CD4-positive, alpha-beta T cell treated with Interleukin-10 for 1 hour (primary cell): Measurements from ENCODE around the gene AKT1.
A peak's percentile ranks its signal among the peaks of the same experiment; 100 is the strongest.

ENCODE experiments used
- DNase-seq: peaks from one replicate; pipeline ENCODE4 v3.0.0-alpha.2; 2020

Gene AKT1

DNA sequence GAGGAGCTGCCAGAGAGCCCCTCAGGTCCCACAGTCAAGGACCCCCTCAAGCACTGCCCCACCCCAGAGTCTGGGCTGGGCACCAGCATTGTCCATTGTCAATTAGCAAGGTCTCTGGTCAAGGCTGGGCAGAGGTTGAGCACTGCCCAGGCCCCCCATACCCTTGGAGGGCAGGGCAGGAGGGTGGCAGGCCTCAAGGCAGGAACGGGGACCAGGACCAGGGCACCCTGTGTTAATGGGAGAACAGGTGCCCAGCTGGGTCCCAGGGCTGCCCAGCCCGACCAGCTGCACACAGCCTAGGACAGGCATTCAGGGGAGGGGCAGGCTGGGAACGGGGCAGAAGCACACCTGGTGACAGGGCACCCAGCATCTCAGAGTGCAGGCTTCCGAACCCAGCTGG, 24.2 kb downstream of the AKT1 start:
- DNase-seq, result no peak

DNA sequence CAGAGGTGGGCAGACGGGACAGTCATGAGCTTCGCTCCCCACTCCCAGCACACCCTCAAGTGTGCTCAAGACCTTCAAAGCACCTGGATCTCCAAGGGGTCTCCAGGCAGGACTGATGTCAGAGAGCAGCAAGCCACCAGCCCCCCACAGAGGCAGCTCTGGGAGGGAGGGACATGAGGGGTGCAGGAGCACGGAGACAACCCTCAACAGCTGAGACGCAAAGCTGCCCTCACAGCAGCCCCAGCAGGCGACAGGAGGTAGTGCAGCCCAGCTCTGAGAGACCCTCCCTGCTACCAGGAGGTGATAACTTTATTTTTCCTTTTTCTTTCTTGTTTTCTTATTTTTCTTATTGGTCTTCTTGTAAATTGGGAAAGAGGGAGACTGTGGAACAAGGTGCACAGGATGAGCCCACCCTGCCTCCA, 24.7 kb downstream of the AKT1 start:
- peak; percentile 29 for DNase-seq

DNA sequence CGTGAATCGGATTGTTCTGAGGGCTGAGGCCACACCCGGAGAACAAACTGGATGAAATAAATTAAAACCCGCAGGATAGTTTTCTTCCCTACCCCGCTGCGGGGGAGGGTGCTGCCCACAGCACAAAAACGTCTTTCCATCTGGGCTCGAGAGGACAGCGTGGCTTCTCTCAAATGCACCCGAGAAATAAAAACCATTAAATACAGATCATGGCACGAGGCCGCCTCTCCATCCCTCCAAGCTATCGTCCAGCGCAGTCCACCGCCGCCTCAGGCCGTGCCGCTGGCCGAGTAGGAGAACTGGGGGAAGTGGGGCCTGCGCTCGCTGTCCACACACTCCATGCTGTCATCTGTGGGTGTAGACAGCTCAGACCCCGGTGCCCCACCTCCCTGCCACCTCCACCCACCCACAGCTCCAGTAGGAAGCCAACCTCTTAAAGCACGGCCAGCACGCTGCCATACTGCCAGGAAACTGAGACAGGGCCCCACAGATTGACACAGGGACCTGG, 25.4 kb downstream of the AKT1 start:
- no peak for DNase-seq

GRCh38 chr14:104769324-104770071, 26.1 kb downstream of the AKT1 start:
- no peak for DNase-seq

DNA sequence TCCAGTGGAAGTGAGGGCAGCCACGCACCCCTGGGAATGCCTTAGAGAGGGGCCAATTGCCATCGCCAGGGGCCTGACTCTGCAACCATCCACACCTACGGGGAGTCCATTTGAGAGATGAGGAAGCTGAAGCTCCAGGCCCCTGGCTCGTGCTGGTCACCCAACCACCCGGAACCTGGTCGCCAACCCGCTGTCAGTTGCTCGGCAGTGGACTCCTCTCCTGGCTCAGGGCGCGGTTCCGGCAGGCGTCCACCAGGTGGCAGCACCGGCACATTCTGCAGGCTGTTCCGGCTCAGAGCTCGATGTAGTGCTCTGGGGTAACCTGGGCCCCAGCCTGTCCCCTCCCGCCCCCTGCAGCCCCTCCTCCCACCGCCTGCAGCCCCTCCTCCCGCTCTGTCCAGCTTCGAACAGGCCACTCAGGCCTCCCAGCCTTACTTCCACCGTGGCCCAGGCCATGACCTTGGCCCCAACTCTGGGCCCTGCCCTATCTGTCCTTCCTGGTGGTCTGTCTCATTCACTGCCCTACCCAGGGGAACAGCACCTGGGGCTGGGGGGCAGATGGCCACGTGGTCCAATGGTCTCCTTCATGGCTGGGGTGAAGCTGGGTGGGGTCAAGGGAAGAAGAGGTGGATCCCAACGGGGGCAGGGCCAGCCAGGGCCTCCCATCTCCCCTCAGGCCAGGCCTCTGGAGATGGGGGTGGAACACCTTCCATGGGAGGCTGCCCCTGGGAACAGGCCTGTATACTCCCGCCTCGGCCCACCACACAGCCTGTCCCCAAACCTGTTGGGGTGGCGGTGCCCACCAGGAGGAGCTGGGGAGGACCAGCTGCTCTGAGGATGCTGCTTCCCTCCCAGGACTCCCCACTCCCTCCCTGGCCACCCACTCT, 26.9 kb downstream of the AKT1 start:
- DNase-seq, result peak; percentile 92

- no peak for DNase-seq
Measured at GRCh38 chr14:104767634-104767918, 28.0 kb downstream of the AKT1 start.

DNA sequence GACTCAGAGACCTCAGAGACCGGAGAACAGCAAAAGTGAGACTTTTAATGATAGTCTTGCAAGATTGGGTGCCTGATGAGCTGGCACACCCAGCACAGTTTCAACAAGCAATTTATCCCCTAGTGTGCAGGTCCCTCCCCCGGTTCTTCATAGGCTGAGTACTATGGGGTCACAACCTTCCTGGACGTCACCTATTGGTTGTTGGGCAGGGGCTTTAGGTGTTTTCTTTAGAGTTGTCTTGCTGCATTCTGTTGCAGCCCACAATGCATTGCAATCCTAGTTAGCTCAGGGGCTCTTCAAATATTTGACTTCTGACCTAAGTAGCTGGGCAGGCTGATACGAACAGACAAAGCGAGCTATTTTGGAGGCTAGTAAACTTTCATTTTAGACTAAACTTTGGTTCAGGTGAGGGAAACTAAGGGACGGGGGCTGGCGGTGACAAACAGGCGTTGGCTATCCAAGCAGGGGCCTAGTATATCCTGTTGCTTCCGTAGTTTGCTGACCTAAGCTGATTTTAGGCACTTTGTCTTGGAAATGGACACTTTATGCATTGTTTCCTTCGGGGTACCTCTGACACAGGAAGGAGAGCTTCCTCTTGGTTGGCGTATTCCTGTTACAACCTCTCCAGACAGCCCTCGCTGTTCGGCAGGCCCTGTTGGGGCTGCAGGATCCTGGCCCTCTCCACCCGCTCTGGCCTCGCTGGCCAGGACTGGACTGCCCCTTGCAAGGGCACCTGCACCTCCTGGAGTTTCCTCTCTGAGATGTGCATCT, 28.5 kb downstream of the AKT1 start:
- DNase-seq, result no peak

GRCh38 chr14:104766256-104766862, 29.2 kb downstream of the AKT1 start:
- DNase-seq, result no peak

GRCh38 chr14:104765517-104765916, 30.0 kb downstream of the AKT1 start:
- DNase-seq, result no peak

- DNase-seq, result no peak
Measured at GRCh38 chr14:104758981-104759969, 36.3 kb downstream of the AKT1 start.

DNA sequence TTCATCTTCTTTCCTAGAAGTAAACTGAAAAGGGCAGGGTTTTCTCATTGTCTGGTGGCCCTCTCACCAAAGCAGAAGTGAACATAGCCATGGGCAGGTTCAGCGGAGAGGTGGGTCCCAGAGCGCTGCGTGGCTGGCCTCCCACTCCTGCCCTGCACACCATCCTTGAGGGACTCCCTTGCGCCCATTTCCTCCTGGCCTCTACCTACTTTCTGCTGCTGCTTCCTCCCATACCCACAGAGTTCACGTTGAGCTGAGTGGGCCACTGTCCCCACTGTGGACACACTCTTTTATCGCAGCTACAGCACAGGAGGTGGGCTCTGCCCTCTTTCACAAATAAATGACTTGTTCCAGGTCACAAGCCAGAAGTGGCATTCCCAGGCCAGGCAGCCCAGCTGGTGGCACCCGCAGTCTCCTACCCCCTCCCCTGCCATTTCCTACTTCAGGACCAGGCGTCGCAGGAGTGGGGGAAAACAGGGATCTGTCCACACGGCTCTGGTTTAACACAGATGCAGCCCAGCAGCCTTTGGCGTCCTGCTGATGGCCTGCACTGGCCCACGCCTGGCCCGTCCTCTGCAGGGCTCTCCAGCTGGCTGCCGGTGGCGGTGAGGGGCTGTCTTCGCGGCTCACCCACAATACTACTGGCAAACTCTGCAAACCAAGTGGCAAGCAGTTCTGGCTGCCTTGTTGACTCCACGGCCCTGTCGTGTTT, 37.7 kb downstream of the AKT1 start:
- DNase-seq, result no peak

DNA sequence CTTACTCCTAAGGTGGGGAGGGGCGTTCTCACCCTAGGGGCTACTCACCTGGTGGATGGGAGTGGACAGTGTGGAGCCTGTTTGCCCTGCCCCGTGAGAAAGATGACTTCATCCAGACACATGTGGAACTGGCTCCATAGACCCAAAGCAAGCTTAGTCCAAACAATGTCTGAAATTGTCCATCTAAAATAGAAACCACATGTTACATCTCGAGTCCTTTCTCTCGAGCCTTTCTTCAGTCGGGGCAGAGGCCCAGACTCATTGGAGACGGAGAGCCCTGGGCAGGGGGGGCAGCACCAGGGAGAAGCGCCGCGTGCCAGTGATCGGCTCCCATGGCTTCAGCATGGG, 38.3 kb downstream of the AKT1 start:
- no peak for DNase-seq

DNA sequence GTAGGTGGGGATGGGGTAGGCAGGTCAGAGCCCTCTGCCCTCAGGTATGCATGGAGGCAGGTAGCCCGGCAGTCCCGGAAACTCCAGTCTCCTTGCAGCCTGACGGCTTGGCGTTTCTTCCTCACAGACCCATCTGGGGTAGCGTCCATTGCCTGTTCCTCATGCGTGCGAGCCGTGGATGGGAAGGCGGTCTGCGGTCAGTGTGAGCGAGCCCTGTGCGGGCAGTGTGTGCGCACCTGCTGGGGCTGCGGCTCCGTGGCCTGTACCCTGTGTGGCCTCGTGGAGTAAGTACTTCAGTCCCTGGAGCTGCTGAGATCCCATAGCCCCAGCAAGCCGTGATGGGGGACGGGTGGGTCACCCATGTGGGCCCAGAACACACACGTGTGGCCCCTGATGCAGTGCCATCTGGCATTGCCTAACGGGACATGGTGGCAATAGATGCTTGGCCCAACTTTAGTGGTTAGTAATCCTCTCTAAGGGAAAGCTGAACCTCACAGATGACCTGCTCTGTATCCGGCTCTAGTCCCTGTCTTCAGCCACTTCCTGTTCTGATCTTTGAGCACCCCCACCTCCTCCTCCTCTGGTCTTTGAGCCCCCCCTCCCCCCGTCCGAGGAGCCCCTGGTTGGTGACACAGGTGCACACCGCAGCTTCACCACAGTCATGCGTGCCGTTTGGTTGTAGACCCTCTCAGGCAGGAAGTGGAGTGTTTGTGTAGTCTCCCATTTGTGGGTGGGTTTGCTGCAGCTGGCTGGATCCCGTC, 38.9 kb downstream of the AKT1 start:
- DNase-seq, result no peak

- DNase-seq, result no peak
Measured at GRCh38 chr14:104755621-104756020, 39.9 kb downstream of the AKT1 start.

GRCh38 chr14:104754213-104754851, 41.2 kb downstream of the AKT1 start:
- no peak for DNase-seq

- DNase-seq, result no peak
Measured at GRCh38 chr14:104753528-104754212, 41.9 kb downstream of the AKT1 start.

DNA sequence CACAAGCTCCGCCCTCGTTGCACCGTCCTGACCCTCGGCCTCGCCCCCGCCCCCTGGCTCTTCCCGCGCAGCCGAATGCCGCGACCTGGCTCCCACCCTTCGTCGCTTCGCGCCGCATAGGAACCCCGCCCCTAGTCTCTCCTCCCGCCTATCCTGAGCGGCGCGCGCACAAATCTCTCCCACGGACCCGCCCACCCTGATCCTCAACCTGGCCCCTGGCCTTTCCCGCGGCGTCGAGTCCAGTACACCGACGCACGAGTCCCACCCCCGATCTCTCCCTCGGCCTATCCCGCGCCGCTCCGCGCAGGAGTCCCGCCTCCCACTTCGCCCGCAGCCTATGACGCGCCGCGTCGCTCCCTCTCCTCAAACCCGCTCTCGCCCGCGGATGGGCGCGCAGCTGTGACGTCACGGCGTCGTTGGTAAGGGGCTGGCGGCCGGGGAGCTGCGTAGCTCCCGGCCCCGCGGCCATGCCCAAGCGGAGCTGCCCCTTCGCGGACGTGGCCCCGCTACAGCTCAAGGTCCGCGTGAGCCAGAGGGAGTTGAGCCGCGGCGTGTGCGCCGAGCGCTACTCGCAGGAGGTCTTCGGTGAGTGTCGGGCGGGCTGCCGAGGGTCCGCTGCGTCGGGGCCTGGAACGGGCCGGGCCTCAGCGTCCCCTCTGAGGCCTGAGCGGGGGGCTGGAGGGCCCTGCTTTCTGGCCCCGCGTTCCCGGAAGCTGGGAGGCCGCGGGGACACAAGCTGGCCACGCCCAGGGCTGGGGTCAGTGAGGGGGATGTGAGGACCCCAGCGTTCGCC, 42.6 kb downstream of the AKT1 start, which contains the start of gene SIVA1:
Gene SIVA1, plus strand, starts transcription at position 413 of the 793 bp plus-strand sequence. Its CDS starts 55 bp downstream, at position 468.
- DNase-seq, result peak; percentile 99

GRCh38 chr14:104752423-104752734, 43.2 kb downstream of the AKT1 start:
- no peak for DNase-seq
